GM12865 (cell line): ENCODE results near the gene LRRC8C.

Experiments
- DNase-seq: peaks from one replicate; pipeline ENCODE4 v3.0.0; 2010; ENCODE audit warnings: low read depth
- H3K4me3 ChIP-seq: 2 replicates; pipeline ENCODE4 v1.5.1; 2011; ENCODE audit warnings: mild to moderate bottlenecking, low read depth, low read length, control low read depth
- TF ChIP-seq, protein P1 (sequence below): IDR thresholded peaks from 2 replicates; pipeline ENCODE4 v1.5.1; 2011; ENCODE audit warnings: low read length, control low read depth, low read depth, inconsistent platforms; ENCODE audit not compliant: insufficient read depth; ENCODE audit errors: missing control alignments

The LRRC8C gene

DNA sequence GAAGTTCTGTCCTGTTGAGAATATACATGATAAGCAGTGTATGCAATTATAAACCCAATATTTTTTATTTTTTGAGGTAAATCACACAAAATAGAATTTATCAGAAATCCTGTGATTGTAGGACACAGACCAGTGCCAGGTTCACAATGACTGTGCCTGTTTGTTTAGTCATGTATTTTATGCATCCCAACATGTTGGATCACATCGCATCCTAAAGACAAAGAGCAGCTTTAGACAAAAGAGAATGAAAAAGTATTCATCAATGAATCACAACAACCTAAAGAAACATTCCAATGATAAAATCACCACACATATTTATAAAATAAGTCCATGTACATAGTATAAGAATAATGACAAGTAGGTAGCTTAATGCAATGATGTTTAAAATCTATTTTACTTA, 134.7 kb downstream of the LRRC8C start:
- DNase-seq = no peak
- no peak overlapping the region for H3K4me3 ChIP-seq

More for the DNA sequence above, 134.7 kb downstream of the LRRC8C start:
- TF ChIP-seq, protein P1, sequence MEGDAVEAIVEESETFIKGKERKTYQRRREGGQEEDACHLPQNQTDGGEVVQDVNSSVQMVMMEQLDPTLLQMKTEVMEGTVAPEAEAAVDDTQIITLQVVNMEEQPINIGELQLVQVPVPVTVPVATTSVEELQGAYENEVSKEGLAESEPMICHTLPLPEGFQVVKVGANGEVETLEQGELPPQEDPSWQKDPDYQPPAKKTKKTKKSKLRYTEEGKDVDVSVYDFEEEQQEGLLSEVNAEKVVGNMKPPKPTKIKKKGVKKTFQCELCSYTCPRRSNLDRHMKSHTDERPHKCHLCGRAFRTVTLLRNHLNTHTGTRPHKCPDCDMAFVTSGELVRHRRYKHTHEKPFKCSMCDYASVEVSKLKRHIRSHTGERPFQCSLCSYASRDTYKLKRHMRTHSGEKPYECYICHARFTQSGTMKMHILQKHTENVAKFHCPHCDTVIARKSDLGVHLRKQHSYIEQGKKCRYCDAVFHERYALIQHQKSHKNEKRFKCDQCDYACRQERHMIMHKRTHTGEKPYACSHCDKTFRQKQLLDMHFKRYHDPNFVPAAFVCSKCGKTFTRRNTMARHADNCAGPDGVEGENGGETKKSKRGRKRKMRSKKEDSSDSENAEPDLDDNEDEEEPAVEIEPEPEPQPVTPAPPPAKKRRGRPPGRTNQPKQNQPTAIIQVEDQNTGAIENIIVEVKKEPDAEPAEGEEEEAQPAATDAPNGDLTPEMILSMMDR = no peak
